GM23248 (cell line): ENCODE results near the gene NKAIN4.

Source experiments
- EZH2 ChIP-seq: fragments of 200-600 bp; sonication (generic); IDR thresholded peaks from 2 replicates; pipeline ENCODE4 v1.6.1; 2018; ENCODE audit warnings: antibody characterized with exemption, mild to moderate bottlenecking; ENCODE audit not compliant: insufficient read depth, poor library complexity, severe bottlenecking
- EZH2phosphoT487 ChIP-seq: fragments of 200-600 bp; sonication (generic); IDR thresholded peaks from 2 replicates; pipeline ENCODE4 v1.6.1; 2018; ENCODE audit warnings: antibody characterized with exemption, moderate library complexity, mild to moderate bottlenecking, low read depth; ENCODE audit not compliant: insufficient read depth

DNA sequence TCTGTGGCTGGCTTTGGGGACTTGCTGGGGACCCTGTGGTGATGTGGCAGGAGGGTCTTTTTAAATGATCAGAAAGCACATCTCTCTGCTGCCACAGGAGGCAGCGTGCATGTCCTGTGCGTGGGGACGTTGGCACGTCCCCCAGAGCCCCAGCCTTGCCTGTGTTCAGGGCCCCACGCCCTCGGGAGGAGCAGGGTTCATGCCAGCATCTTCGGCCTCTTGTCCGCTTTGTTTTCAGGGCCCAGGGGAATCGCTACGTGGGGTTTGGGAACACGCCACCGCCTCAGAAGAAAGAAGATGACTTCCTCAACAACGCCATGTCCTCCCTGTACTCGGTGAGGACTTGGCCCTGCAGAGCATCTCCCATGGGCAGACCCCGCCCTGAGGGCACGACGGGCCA is 24.4 kb upstream of the NKAIN4 start:
- no peak for TF ChIP-seq EZH2
- no peak for TF ChIP-seq EZH2phosphoT487
